Spleen (tissue), 11 donors: ENCODE measurements around the gene FERMT2. TPM values are rescaled to one million over a fixed set of nuclear protein-coding genes. Genes with fewer than 3 reads are reported as not detected.

ENCODE experiments used
- DNase-seq: peaks from one replicate; pipeline ENCODE4 v3.0.0-alpha.2; 2020
- H3K27ac ChIP-seq, 8 donors: fragments of 200-600 bp; sonication (generic) in 7 of 8; 1 replicate in 4 of 8; 2 replicates in 4 of 8; pipeline versions ENCODE4 v1.5.0 to v1.8.0; 2016 to 2021; ENCODE audit warnings: inconsistent platforms in 4 of 8, mild to moderate bottlenecking in 4 of 8, moderate library complexity in 1 of 8
- H3K27me3 ChIP-seq, 7 donors: fragments of 200-600 bp; sonication (generic) in 6 of 7; replicated peaks in 1 of 7; 1 replicate in 4 of 7; 2 replicates in 3 of 7; pipeline versions ENCODE4 v1.5.0 to v1.8.0; 2016 to 2021; ENCODE audit warnings: inconsistent platforms in 3 of 7, mild to moderate bottlenecking in 1 of 7
- H3K36me3 ChIP-seq, 6 donors: fragments of 200-600 bp; sonication (generic) in 5 of 6; 1 replicate in 4 of 6; 2 replicates in 2 of 6; pipeline versions ENCODE4 v1.5.0 to v1.8.0; 2016 to 2021; ENCODE audit warnings: inconsistent platforms in 2 of 6
- H3K4me1 ChIP-seq, 6 donors: fragments of 200-600 bp; sonication (generic) in 5 of 6; 1 replicate in 3 of 6; 2 replicates in 3 of 6; pipeline versions ENCODE4 v1.5.0 to v1.8.0; 2016 to 2021; ENCODE audit warnings: inconsistent platforms in 3 of 6
- H3K4me3 ChIP-seq, 8 donors: fragments of 200-600 bp; sonication (generic) in 7 of 8; 1 replicate in 4 of 8; 2 replicates in 4 of 8; pipeline versions ENCODE4 v1.5.0 to v1.8.0; 2016 to 2021; ENCODE audit warnings: inconsistent platforms in 4 of 8, mild to moderate bottlenecking in 4 of 8, moderate library complexity in 2 of 8
- H3K9me3 ChIP-seq, 8 donors: fragments of 200-600 bp; sonication (generic) in 7 of 8; 1 replicate in 4 of 8; 2 replicates in 4 of 8; pipeline versions ENCODE4 v1.5.0 to v1.8.0; 2016 to 2021; ENCODE audit warnings: inconsistent platforms in 4 of 8
- POLR2A ChIP-seq, 3 donors: fragments of 450-650 bp; IDR thresholded peaks; one replicate each; pipeline ENCODE4 v1.5.1; 2017; ENCODE audit warnings: antibody characterized with exemption in 3 of 3, mild to moderate bottlenecking in 1 of 3
- POLR2AphosphoS5 ChIP-seq, 3 donors: sonication (generic); formaldehyde crosslinking; IDR thresholded peaks; one replicate each; pipeline ENCODE4 v1.5.1; 2017; ENCODE audit warnings: antibody characterized with exemption in 3 of 3
- WGBS, 5 donors: extraction: QIAGEN DNeasy Blood & Tissue Kit in 3 of 5; methylation state at CpG; one replicate each; pipeline versions ENCODE4 v1.1.5 to v1.1.7; 2013 to 2018; 5-methylcytosine and 5-hydroxymethylcytosine counted together
- intact Hi-C: fragments of 100-400 bp; cut with DNase I; formaldehyde crosslinking; loops from one replicate; pipeline ENCODE4 v1.15.0; 2023; ENCODE audit warnings: low total_unique reads
- polyA plus RNA-seq, 3 donors: library from polyadenylated mRNA; stranded (reverse); fragments of 200-250 nt; gene quantifications; one replicate each; pipeline ENCODE4 v1.2.1, GENCODE V29; 2013
- total RNA-seq, 7 donors: library from RNA; depleted of rRNA in 3 of 7; stranded (reverse); fragments of >200 nt in 3 of 7; fragmentation: NEBNext Ultra II Directional in 4 of 7; extraction: Animal tissue kit (Norgen Biotek cat#: 25700) in 4 of 7; gene quantifications; one replicate each; pipeline versions ENCODE4 v1.1.0 to v1.2.1, GENCODE V29; 2016 to 2021
- TF ChIP-seq, protein P1 (sequence below), 11 experiments: fragments of 200-600 bp in 7 of 11; fragments of 450-650 bp in 4 of 11; sonication (generic) in 4 of 11; IDR thresholded peaks in 8 of 11; conservative IDR thresholded peaks in 3 of 11; 1 replicate in 7 of 11; 2 replicates in 4 of 11; pipeline versions ENCODE4 v1.4.0 to v1.8.0; 2016 to 2021; ENCODE audit warnings: antibody characterized with exemption in 11 of 11, inconsistent platforms in 4 of 11, mild to moderate bottlenecking in 1 of 11
- donor health status: healthy with polysubstance abuse.
- donor health status: DM: no; HTN: no; CAD: no; lungs with moderate emphysema.
- donor health status: DM: no; HTN: no; CAD: no.
- donor health status: Bipolar disorder and iron deficiency.
- donor health status: healthy.
- donor health status: DM: no; HTN: no; CAD: no.
- donor health status: DM: yes; HTN: yes; CAD: no.

FERMT2 gene
- total and polyA plus RNA-seq, 10 donors = 10.5 to 94.5 (median 52.7) TPM

DNA sequence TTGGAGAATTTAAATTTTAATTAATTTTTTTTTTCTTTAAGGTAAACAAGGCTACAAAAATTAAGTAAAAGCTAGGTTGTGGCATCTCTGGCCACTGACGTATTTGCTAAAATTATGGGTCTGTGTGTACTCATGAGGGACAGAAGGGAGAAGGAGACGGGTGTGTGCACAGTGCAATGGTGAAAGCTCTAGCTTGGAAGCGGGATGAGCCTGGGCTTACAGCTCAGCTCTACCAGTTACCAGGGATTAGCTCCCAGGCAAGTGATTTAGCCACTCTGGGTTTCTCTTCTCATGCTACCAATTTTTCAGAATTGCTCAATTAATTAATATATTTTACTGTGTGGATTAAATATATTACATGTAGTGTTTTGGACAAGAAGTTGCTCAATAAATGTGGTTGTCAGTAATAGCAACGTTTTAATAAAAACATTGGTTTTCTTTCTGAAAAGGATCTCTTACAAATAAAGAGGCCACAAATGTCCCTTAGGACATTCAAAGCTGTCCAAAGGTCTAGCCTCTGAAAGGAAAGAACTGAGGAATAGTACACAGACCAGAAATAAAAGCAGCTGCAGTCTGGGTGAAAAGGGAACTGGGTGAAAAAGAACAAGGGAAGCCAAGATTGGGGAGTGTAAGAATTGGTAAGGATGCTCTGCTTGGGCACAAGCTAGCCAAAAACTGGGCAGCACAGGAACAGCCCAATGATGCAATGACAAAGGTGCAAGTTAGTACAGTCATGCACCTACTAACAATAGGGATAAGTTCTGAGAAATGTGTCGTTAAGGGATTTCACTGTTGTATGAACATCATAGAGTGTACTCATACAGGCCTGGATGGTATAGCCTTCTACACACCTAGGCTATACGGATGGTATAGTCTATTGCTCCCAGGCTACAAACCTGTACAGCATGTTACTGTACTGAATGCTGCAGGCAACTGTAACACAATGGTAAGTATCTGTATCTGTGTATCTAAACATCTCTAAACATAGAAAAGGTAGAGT, 61.7 kb downstream of the FERMT2 start:
- peaks cover 0 to 32% (median 0%) of the 10 kb centered on the region in 6 donors for H3K36me3 ChIP-seq
- intact Hi-C loops = no loop called here
- TF ChIP-seq POLR2AphosphoS5 (IDR thresholded peaks at IDR 0.05) (no peak), POLR2A (IDR thresholded peaks at IDR 0.05) (no peak)

DNA sequence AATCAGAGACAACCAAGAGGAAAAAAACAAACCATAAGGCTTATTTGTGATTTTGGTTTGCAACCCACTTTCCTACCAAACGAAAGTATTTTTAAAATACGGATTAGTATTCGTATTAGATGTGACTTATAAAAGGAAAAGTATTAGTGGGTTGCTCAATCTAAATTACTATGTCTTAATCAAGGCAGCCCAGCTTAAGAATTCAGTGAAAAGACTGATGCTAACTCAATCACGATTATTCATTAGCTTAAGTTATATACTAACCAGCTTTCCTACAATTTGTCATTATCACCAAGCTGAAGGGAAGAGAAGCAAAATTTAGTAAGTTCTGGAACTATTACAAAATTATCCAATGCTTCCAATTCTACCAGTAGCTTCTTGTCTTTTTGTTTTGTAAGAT, 62.7 kb downstream of the FERMT2 start:
- no peak for DNase-seq
- Histone ChIP-seq H3K27me3 (no peaks in the 10 kb centered on the region), H3K4me1 (no peaks in the 10 kb centered on the region), H3K9me3 (no peaks in the 10 kb centered on the region), H3K27ac (no peak overlapping the region), H3K4me3 (no peak overlapping the region), H3K36me3 (peaks cover 0 to 37% (median 0%) of the 10 kb centered on the region in 6 donors)
- WGBS, 5 donors = 86 to 94% (median 90%) methylated on average over 4 of the region's 4 CpGs
- intact Hi-C loops = no loop called here
- TF ChIP-seq POLR2A (IDR thresholded peaks at IDR 0.05) (no peak), POLR2AphosphoS5 (IDR thresholded peaks at IDR 0.05) (no peak)
- TF ChIP-seq, protein P1, sequence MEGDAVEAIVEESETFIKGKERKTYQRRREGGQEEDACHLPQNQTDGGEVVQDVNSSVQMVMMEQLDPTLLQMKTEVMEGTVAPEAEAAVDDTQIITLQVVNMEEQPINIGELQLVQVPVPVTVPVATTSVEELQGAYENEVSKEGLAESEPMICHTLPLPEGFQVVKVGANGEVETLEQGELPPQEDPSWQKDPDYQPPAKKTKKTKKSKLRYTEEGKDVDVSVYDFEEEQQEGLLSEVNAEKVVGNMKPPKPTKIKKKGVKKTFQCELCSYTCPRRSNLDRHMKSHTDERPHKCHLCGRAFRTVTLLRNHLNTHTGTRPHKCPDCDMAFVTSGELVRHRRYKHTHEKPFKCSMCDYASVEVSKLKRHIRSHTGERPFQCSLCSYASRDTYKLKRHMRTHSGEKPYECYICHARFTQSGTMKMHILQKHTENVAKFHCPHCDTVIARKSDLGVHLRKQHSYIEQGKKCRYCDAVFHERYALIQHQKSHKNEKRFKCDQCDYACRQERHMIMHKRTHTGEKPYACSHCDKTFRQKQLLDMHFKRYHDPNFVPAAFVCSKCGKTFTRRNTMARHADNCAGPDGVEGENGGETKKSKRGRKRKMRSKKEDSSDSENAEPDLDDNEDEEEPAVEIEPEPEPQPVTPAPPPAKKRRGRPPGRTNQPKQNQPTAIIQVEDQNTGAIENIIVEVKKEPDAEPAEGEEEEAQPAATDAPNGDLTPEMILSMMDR (IDR thresholded peaks at IDR 0.05 in 8 of 11, conservative IDR thresholded peaks at IDR 0.05 in 3 of 11) = no peak

More for the DNA sequence above, 61.7 kb downstream of the FERMT2 start:
- H3K27me3 ChIP-seq = no peaks in the 10 kb centered on the region
- WGBS, 5 donors = 85 to 96% (median 89%) methylated on average over 6 of the region's 6 CpGs
- H3K9me3 ChIP-seq = no peaks in the 10 kb centered on the region
- H3K4me1 ChIP-seq = no peaks in the 10 kb centered on the region
- H3K4me3 ChIP-seq = no peak overlapping the region
- H3K27ac ChIP-seq = no peak overlapping the region
- no peak for DNase-seq

DNA sequence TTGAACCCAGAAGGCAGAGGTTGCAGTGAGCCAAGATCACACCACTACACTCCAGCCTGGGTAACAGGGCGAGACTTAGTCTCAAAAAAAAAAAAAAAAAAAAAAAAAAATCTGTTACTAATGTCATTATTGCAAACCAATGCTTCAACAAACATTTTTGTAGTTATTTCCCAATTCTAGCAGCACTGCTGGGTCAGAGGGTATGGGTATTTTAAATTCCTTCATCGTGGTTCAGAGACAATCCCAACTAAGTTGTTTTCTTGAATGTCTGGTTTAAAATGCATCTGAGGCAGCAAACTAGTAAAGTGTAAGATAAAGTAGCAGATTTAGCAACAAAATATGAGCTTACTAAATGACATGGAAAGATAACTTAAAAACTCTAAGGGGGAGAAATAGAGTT, 65.6 kb downstream of the FERMT2 start:
- Histone ChIP-seq H3K4me3 (no peak overlapping the region), H3K36me3 (peaks cover 0 to 23% (median 0%) of the 10 kb centered on the region in 6 donors), H3K9me3 (no peaks in the 10 kb centered on the region), H3K4me1 (no peaks in the 10 kb centered on the region), H3K27ac (peak overlapping the region in 1 of 8 donors; percentile 16), H3K27me3 (no peaks in the 10 kb centered on the region)
- WGBS, 5 donors = 51 to 91% (median 79%) methylated on average over 2 of the region's 2 CpGs
- no peak for DNase-seq
- intact Hi-C loops = no loop called here
- TF ChIP-seq POLR2A (IDR thresholded peaks at IDR 0.05) = no peak
- TF ChIP-seq, protein P1 (IDR thresholded peaks at IDR 0.05 in 8 of 11, conservative IDR thresholded peaks at IDR 0.05 in 3 of 11) = no peak
- no peak for TF ChIP-seq POLR2AphosphoS5 (IDR thresholded peaks at IDR 0.05)

DNA sequence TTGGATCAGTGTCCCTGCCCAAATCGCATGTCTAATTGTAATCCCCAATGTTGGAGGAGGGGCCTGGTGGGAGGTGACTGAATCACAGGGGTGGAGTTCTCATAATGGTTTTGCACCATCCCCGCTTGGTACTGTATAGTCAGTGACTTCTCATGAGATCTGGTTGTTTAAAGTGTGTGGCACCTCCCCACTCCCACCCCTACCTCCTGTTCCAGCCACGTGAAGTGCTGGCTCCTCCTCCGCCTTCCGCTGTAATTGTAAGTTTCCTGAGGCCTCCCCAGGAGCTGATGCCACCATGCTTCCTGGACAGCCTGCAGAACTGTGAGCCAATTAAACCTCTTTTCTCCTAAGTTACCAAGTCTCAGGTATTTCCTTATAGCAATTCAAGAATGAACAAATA, 67.2 kb downstream of the FERMT2 start:
- intact Hi-C loops = no loop called here
- H3K9me3 ChIP-seq = no peaks in the 10 kb centered on the region
- no peaks in the 10 kb centered on the region for H3K27me3 ChIP-seq
- WGBS, 5 donors = 84 to 94% (median 91%) methylated on average over 5 of the region's 5 CpGs
- no peak for DNase-seq
- no peak overlapping the region for H3K4me3 ChIP-seq
- TF ChIP-seq POLR2AphosphoS5 (IDR thresholded peaks at IDR 0.05) (no peak), POLR2A (IDR thresholded peaks at IDR 0.05) (no peak)
- TF ChIP-seq, protein P1 (IDR thresholded peaks at IDR 0.05 in 8 of 11, conservative IDR thresholded peaks at IDR 0.05 in 3 of 11) = no peak
- H3K36me3 ChIP-seq = peaks cover 0 to 16% (median 0%) of the 10 kb centered on the region in 6 donors
- no peaks in the 10 kb centered on the region for H3K4me1 ChIP-seq
- no peak overlapping the region for H3K27ac ChIP-seq
